Measurements from ENCODE around the gene CDYL.

DNA sequence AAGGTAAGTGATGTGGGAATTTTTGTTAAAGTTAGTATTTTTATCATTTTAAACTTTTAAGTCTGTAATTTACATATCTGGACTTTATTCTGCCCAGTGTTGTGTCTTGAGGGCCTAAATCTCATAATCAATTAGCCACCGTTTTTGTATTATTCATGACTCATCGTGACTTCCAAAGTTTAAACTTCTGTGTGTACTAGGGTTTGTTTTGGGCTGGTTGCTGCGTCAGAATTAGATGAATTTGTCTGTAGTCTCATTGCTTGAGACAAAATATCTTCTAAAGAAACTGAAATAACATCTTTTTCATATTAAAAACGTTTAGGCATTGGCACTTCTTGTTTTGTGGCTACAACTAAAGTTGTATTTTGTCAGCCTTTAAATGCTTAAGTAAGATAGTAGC is 41.3 kb downstream of the CDYL start:
- TF ChIP-seq RFX5 (IDR thresholded peaks at IDR 0.05; ENCODE audit: low read depth, low read length): no peak
- TF ChIP-seq, protein P1, sequence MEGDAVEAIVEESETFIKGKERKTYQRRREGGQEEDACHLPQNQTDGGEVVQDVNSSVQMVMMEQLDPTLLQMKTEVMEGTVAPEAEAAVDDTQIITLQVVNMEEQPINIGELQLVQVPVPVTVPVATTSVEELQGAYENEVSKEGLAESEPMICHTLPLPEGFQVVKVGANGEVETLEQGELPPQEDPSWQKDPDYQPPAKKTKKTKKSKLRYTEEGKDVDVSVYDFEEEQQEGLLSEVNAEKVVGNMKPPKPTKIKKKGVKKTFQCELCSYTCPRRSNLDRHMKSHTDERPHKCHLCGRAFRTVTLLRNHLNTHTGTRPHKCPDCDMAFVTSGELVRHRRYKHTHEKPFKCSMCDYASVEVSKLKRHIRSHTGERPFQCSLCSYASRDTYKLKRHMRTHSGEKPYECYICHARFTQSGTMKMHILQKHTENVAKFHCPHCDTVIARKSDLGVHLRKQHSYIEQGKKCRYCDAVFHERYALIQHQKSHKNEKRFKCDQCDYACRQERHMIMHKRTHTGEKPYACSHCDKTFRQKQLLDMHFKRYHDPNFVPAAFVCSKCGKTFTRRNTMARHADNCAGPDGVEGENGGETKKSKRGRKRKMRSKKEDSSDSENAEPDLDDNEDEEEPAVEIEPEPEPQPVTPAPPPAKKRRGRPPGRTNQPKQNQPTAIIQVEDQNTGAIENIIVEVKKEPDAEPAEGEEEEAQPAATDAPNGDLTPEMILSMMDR (conservative IDR thresholded peaks at IDR 0.05; ENCODE audit: low read depth, low read length): no peak

Data from IMR-90 (cell line).